DOHH2 (cell line): ENCODE measurements around the gene ADCY5.

Experiments used
- CTCF ChIP-seq: fragments of 200-600 bp; sonication (generic); IDR thresholded peaks from one replicate; pipeline ENCODE4 v1.5.1; 2014; ENCODE audit warnings: antibody characterized with exemption, mild to moderate bottlenecking, low read depth, low read length; ENCODE audit not compliant: poor library complexity, severe bottlenecking
- EZH2phosphoT487 ChIP-seq: fragments of 200-600 bp; sonication (generic); IDR thresholded peaks from 2 replicates; pipeline ENCODE4 v1.6.1; 2017; ENCODE audit warnings: borderline replicate concordance, mild to moderate bottlenecking, antibody characterized with exemption, low read length, moderate library complexity, mixed read lengths

DNA sequence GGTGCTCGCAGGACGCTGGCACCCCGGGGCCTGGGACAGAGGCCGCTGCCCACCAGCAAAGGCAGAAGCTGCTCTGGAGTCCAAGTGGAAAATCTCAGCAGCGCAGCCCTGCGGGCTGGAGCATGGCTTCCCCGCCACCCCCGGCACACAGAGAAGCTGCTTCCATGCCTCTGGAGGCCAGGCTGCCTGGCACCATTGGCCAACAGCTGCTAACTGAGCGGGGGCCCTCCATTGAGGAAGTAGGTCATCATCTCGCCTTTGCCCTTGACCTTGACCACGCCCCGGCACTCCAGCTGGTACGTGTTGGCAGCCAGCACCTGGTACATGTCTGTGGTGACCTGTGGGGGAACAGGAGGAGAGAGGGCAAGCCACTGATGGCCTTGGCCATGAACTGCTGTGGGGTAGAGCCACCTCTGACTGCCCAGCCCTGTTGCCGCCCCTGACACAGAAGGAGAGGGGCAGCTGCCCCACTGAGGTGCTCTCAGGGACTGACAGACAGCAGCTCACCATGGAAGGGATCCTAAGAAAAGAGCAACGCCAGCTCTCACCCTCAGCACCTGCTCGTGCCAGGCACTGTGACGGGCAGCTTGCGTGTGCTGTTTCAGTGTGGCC, 164.4 kb downstream of the ADCY5 start:
- TF ChIP-seq CTCF (no peak), EZH2phosphoT487 (no peak)
